ENCODE results near the gene NRG3. TPM values are rescaled to one million over a fixed set of nuclear protein-coding genes. Genes with fewer than 3 reads are reported as not detected.

The NRG3 gene
- total and polyA plus RNA-seq, 2 donors (not counting 1 experiment from before 2014, with no cell fraction given) = 0.06 TPM; not detected in 1

- Mint-ChIP-seq H3K27me3 (no peaks in the 10 kb centered on the region), H3K4me1 (no peaks in the 10 kb centered on the region), H3K27ac (no peak overlapping the region), H3K9me3 (ENCODE audit: insufficient read depth) (peaks cover 2% of the 10 kb centered on the region), H3K4me3 (no peak overlapping the region)
- ChIA-PET CTCF (no interaction called here), POLR2A (interaction anchor here (0.7 kb wide), 1 partner anchor 11 kb away, joined by 6 read pairs; no protein-coding TSS in a partner anchor)
- intact Hi-C loops (cut with micrococcal nuclease) = no loop called here
- Histone ChIP-seq H3K36me3 (replicated peaks in 1 of 2; ENCODE audit: control extremely low read depth in 1 of 2, control insufficient read depth in 1 of 2, extremely low read depth in 1 of 2, insufficient read depth in 2 of 2, low read length in 1 of 2) (no peaks in the 10 kb centered on the region), H3K4me1 (ENCODE audit: control insufficient read depth in 2 of 2, insufficient read depth in 2 of 2, low read length in 2 of 2) (no peaks in the 10 kb centered on the region), H3K27me3 (replicated peaks in 1 of 4; ENCODE audit: control extremely low read depth in 1 of 4, control insufficient read depth in 3 of 4, insufficient read depth in 4 of 4, low read length in 3 of 4) (no peaks in the 10 kb centered on the region), H3K9me3 (ENCODE audit: control extremely low read depth in 1 of 3, control insufficient read depth in 2 of 3, insufficient read depth in 1 of 3, low read length in 2 of 3) (peaks cover 0 to 4% (median 1%) of the 10 kb centered on the region in 3 donors), H3K9ac (ENCODE audit: low read length) (no peak overlapping the region), H3K79me2 (ENCODE audit: control insufficient read depth, insufficient read depth, low read length) (no peaks in the 10 kb centered on the region), H3K27ac (ENCODE audit: low read length in 2 of 2) (no peak overlapping the region), H3K4me2 (replicated peaks; ENCODE audit: low read depth, low read length, poor library complexity, severe bottlenecking) (no peak overlapping the region), H2AFZ (ENCODE audit: insufficient read depth, low read depth, low read length, poor library complexity, severe bottlenecking) (no peak overlapping the region), H3K4me3 (ENCODE audit: control extremely low read depth in 1 of 5, extremely low read depth in 1 of 5, insufficient read depth in 1 of 5, low read depth in 2 of 5, low read length in 4 of 5) (no peak overlapping the region), H4K20me1 (ENCODE audit: control insufficient read depth, insufficient read depth, low read length, poor library complexity, severe bottlenecking) (no peaks in the 10 kb centered on the region)
- no peak for ATAC-seq (ENCODE audit: low read depth)
- DNase-seq = no peak
- no peak for TF ChIP-seq EZH2 (IDR thresholded peaks at IDR 0.05; ENCODE audit: borderline replicate concordance, insufficient read depth, low read depth, low read length, poor library complexity, severe bottlenecking)
- TF ChIP-seq CTCF (IDR thresholded peaks at IDR 0.05) = no peak
- WGBS (ENCODE audit: insufficient coverage) = no CpG with 5 or more reads among the region's 1 CpG
These were observed 846.8 kb downstream of the NRG3 start for GRCh38 chr10:82721831-82722230.

- Histone ChIP-seq H3K36me3 (replicated peaks in 1 of 2; ENCODE audit: control extremely low read depth in 1 of 2, control insufficient read depth in 1 of 2, extremely low read depth in 1 of 2, insufficient read depth in 2 of 2, low read length in 1 of 2) (no peaks in the 10 kb centered on the region), H3K4me2 (replicated peaks; ENCODE audit: low read depth, low read length, poor library complexity, severe bottlenecking) (no peak overlapping the region), H3K27ac (ENCODE audit: low read length in 2 of 2) (no peak overlapping the region), H3K9ac (ENCODE audit: low read length) (no peak overlapping the region), H2AFZ (ENCODE audit: insufficient read depth, low read depth, low read length, poor library complexity, severe bottlenecking) (no peak overlapping the region), H3K4me1 (ENCODE audit: control insufficient read depth in 2 of 2, insufficient read depth in 2 of 2, low read length in 2 of 2) (no peaks in the 10 kb centered on the region), H3K4me3 (ENCODE audit: control extremely low read depth in 1 of 5, extremely low read depth in 1 of 5, insufficient read depth in 1 of 5, low read depth in 2 of 5, low read length in 4 of 5) (no peak overlapping the region), H3K9me3 (ENCODE audit: control extremely low read depth in 1 of 3, control insufficient read depth in 2 of 3, insufficient read depth in 1 of 3, low read length in 2 of 3) (peaks cover 0 to 4% (median 1%) of the 10 kb centered on the region in 3 donors), H3K79me2 (ENCODE audit: control insufficient read depth, insufficient read depth, low read length) (no peaks in the 10 kb centered on the region), H4K20me1 (ENCODE audit: control insufficient read depth, insufficient read depth, low read length, poor library complexity, severe bottlenecking) (no peaks in the 10 kb centered on the region), H3K27me3 (replicated peaks in 1 of 4; ENCODE audit: control extremely low read depth in 1 of 4, control insufficient read depth in 3 of 4, insufficient read depth in 4 of 4, low read length in 3 of 4) (no peaks in the 10 kb centered on the region)
- DNase-seq = no peak
- no peaks in the 10 kb centered on the region for H3K4me1 Mint-ChIP-seq
- ChIA-PET CTCF (no interaction called here), POLR2A (no interaction called here)
- H3K27ac Mint-ChIP-seq = no peak overlapping the region
- TF ChIP-seq CTCF (IDR thresholded peaks at IDR 0.05) (no peak), EZH2 (IDR thresholded peaks at IDR 0.05; ENCODE audit: borderline replicate concordance, insufficient read depth, low read depth, low read length, poor library complexity, severe bottlenecking) (no peak)
- no peaks in the 10 kb centered on the region for H3K27me3 Mint-ChIP-seq
- no peak for ATAC-seq (ENCODE audit: low read depth)
- no CpG with 5 or more reads among the region's 2 CpGs for WGBS (ENCODE audit: insufficient coverage)
- H3K4me3 Mint-ChIP-seq = no peak overlapping the region
- H3K9me3 Mint-ChIP-seq (ENCODE audit: insufficient read depth) = peaks cover 2% of the 10 kb centered on the region
- intact Hi-C loops (cut with micrococcal nuclease) = no loop called here
These were observed 847.3 kb downstream of the NRG3 start for GRCh38 chr10:82722273-82722672.
